IPS-18a (cell line): ENCODE measurements around the gene SNTB2.
A peak's percentile ranks its signal among the peaks of the same experiment; 100 is the strongest.
"Not testable (repeated sequence)": the region's sequence is repeated elsewhere in the genome, so short reads cannot be mapped to it uniquely, and the experiment has no call there.

Experiments
- H3K27ac ChIP-seq: one replicate; pipeline ENCODE4 v1.5.1; 2013; ENCODE audit warnings: low read length
- H3K27me3 ChIP-seq: one replicate; pipeline ENCODE4 v1.6.1; 2013; ENCODE audit warnings: mild to moderate bottlenecking, low read length; ENCODE audit not compliant: control insufficient read depth, insufficient read depth
- H3K36me3 ChIP-seq: one replicate; pipeline ENCODE4 v1.6.1; 2013; ENCODE audit warnings: low read depth, low read length; ENCODE audit not compliant: control insufficient read depth
- H3K4me1 ChIP-seq: one replicate; pipeline ENCODE4 v1.6.1; 2013; ENCODE audit warnings: low read depth, low read length; ENCODE audit not compliant: control insufficient read depth
- H3K4me3 ChIP-seq: one replicate; pipeline ENCODE4 v1.5.1; 2013; ENCODE audit warnings: low read length
- H3K9ac ChIP-seq: one replicate; pipeline ENCODE4 v1.6.1; 2013; ENCODE audit warnings: mild to moderate bottlenecking, low read length, moderate library complexity
- H3K9me3 ChIP-seq: one replicate; pipeline ENCODE4 v1.6.1; 2013; ENCODE audit warnings: low read depth, low read length; ENCODE audit not compliant: control insufficient read depth

Gene SNTB2

DNA sequence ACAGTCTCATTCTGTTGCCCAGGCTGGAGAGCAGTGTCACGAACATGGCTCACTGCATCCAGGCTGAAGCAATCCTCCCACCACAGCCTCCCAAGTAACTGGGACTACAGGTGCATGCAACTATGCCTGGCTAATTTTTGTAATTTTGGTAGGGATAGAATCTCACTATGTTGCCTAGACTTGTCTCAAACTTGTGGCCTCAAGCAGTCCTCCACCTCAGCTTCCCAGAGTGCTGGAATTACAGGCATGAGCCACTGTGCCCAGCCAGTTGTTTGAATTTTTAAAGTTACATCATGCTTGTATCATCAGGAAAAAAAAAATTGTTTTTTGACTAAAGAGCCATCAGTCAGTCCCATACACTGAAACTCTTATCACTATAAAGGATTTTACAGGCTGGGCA, 107.1 kb downstream of the SNTB2 start:
- Histone ChIP-seq H3K4me3 (no peak overlapping the region), H3K9ac (no peak overlapping the region), H3K36me3 (no peaks in the 10 kb centered on the region), H3K27me3 (no peaks in the 10 kb centered on the region), H3K9me3 (no peaks in the 10 kb centered on the region), H3K27ac (no peak overlapping the region), H3K4me1 (no peaks in the 10 kb centered on the region)

DNA sequence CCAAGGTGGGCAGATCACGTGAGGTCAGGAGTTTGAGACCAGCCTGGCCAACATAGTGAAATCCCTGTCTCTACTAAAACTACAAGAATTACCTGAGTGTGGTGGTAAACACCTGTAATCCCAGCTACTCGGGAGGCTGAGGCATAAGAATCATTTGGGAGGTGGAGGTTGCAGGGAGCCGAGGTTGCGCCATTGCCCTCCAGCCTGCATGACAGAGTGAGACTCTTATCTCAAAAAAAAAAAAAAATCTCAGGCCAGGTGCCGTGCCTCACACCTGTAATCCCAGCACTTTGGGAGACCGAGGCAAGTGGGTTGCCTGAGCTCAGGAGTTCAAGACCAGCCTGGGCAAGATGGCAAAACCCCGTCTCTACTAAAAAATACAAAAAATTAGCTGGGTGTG, 109.8 kb downstream of the SNTB2 start:
- H3K9ac ChIP-seq, H3K36me3 ChIP-seq, H3K27me3 ChIP-seq, H3K27ac ChIP-seq, H3K9me3 ChIP-seq, H3K4me1 ChIP-seq, H3K4me3 ChIP-seq: not testable (repeated sequence)

DNA sequence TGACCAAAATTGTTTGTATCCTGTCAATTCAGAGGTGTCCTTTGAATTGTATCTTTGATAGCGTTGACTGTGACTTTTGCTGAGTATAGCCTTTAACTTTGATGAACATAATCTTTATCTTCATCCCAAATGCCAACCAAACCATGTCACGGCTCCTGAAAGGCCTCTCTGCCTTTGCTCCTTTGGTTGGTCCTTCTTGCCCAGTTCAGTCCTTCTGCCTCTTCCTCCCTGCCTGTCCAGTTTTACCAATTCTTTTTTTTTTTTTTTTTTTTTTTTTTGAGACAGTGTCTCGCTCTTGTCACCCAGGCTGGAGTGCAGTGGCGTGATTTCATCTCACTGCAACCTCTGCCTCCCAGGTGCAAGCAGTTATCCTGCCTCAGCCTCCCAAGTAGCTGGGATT, 111.3 kb downstream of the SNTB2 start:
- H3K36me3 ChIP-seq = peaks cover 8% of the 10 kb centered on the region
- no peak overlapping the region for H3K9ac ChIP-seq
- H3K4me1 ChIP-seq = no peaks in the 10 kb centered on the region
- no peaks in the 10 kb centered on the region for H3K9me3 ChIP-seq
- H3K4me3 ChIP-seq = no peak overlapping the region
- H3K27ac ChIP-seq = no peak overlapping the region
- H3K27me3 ChIP-seq = no peaks in the 10 kb centered on the region

DNA sequence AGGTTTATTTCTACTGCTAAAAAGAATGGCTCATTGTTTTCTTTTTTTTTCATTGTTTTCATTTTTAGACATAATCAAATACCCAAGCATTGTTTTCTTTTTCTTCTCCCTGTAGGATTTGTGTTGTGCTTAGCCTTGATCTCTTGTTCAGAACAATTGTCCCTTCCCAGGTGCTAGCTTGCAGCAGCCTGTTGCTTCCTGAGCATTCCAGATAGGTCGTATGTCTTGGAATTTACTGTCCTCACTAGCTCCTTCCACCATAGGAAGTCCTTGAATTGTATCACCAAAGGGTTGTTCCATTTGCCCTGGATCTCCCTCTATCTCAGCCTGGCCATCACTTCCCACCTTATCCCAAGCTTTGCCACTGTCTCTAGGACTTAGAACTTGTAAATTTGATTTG, 114.2 kb downstream of the SNTB2 start:
- Histone ChIP-seq H3K4me3 (no peak overlapping the region), H3K4me1 (no peaks in the 10 kb centered on the region)

DNA sequence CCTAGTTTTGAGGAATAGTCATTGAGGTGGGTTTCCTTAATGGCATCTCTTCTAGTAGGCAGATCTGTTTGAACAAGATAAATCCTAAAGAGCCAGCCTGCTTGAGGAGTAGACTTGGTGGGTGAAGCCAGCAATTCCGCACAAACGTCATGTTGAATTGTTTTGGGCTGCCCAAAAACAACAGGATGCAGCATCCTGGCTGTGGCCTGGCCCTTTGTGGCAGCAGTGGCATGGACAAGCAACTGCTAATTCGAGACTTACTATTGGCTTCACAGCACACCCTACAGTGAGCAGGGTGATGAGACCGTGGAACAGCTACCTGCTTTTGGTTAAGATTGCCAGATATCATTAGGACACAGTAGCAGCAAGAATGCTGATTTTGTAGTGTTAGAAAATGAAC, 114.9 kb downstream of the SNTB2 start:
- Histone ChIP-seq H3K27ac (no peak overlapping the region), H3K27me3 (no peaks in the 10 kb centered on the region), H3K4me3 (no peak overlapping the region), H3K9ac (no peak overlapping the region), H3K4me1 (no peaks in the 10 kb centered on the region), H3K9me3 (no peaks in the 10 kb centered on the region), H3K36me3 (peaks cover 12% of the 10 kb centered on the region)

More for the DNA sequence above, 114.2 kb downstream of the SNTB2 start:
- peaks cover 12% of the 10 kb centered on the region for H3K36me3 ChIP-seq
- H3K27ac ChIP-seq = no peak overlapping the region
- no peaks in the 10 kb centered on the region for H3K27me3 ChIP-seq
- H3K9me3 ChIP-seq = no peaks in the 10 kb centered on the region
- H3K9ac ChIP-seq = no peak overlapping the region

DNA sequence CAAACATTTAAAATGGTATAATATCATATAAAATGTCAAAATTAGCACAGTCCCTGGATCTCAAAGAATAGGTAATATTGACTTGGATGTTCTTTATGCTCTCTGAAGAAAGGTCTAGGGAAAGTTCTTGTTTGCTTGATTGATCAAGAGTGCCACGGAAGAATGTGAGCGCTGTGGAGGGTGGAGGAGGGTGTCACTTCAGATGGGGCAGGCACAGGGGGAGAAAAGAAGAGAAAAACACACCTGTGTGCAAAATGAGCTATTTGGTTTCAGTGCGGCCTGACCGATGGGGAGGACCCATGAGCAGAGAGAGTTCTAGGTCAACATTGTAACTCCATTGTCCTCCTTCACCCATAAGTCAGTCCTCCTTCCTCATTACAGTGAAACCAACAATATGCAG, 115.3 kb downstream of the SNTB2 start:
- Histone ChIP-seq H3K9ac (no peak overlapping the region), H3K4me1 (no peaks in the 10 kb centered on the region), H3K27me3 (no peaks in the 10 kb centered on the region), H3K4me3 (no peak overlapping the region), H3K27ac (no peak overlapping the region), H3K36me3 (peaks cover 12% of the 10 kb centered on the region), H3K9me3 (no peaks in the 10 kb centered on the region)

DNA sequence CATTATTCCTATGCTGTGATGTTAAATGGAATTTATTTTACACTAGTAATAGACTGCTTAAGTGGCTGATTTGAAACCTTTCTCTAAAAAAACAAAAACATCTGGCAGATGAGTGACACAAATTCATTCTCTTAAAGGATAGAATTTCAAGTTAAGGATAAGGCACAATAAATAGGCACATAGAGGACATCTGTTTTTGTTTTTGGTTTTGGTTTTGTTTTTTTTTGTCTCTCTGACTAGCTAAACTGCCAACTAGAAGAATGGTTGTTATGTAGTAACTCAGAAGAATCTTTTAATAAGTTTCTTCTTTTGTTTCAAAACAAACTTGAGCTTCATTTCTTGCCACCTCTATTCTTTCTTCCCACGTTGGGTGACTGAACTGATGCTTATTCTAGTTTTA, 119.1 kb downstream of the SNTB2 start:
- H3K4me1 ChIP-seq = no peaks in the 10 kb centered on the region
- H3K27ac ChIP-seq = no peak overlapping the region
- H3K27me3 ChIP-seq = no peaks in the 10 kb centered on the region

DNA sequence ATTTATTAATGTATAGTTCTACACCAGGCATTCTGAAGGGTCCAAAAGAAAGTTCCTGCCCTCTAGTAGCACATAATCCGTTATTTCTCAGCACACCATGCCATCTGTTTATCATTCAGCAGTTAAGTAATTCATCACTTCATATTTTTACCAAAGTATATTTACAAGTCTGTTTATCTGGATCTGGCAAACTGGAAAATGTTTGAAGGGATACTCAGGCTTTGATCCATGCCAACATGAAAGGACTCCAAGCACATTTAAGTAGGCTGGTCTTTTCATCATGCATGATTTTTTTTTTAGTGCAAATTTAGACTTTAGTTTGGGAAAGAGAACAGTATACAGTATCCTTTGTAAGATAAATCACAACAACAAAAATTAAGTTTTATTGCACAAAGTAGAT, 120.1 kb downstream of the SNTB2 start:
- no peak overlapping the region for H3K27ac ChIP-seq
- no peak overlapping the region for H3K9ac ChIP-seq
- H3K36me3 ChIP-seq = peaks cover 4% of the 10 kb centered on the region
- H3K4me1 ChIP-seq = peaks cover under 1% of the 10 kb centered on the region
- no peaks in the 10 kb centered on the region for H3K27me3 ChIP-seq
- H3K4me3 ChIP-seq = no peak overlapping the region
- no peaks in the 10 kb centered on the region for H3K9me3 ChIP-seq

More for the DNA sequence above, 119.1 kb downstream of the SNTB2 start:
- Histone ChIP-seq H3K4me3 (no peak overlapping the region), H3K36me3 (peaks cover 8% of the 10 kb centered on the region), H3K9ac (no peak overlapping the region), H3K9me3 (no peaks in the 10 kb centered on the region)

DNA sequence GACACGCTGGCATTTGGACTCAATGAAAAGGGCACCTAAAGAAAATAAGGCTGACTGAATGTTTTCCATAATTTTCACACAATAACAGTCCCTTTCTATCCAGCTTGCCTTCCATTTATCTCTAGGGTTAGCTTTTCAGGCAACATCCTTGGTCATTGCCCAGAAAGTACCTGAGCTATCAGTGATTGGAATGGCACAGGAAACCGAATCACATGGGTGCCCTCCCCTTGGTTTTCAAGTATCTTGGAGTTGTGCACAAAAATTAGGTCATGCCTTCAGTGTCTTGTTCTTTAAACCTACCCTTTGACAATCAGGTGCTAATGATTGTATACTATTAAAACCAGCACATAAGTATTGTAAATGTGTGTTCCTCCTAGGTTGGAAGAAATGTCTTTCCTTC, 120.9 kb downstream of the SNTB2 start:
- H3K27me3 ChIP-seq = no peaks in the 10 kb centered on the region
- H3K36me3 ChIP-seq = peaks cover 4% of the 10 kb centered on the region
- no peak overlapping the region for H3K9ac ChIP-seq
- H3K4me1 ChIP-seq = peaks cover 3% of the 10 kb centered on the region
- no peaks in the 10 kb centered on the region for H3K9me3 ChIP-seq
- H3K4me3 ChIP-seq = no peak overlapping the region
- H3K27ac ChIP-seq = no peak overlapping the region

DNA sequence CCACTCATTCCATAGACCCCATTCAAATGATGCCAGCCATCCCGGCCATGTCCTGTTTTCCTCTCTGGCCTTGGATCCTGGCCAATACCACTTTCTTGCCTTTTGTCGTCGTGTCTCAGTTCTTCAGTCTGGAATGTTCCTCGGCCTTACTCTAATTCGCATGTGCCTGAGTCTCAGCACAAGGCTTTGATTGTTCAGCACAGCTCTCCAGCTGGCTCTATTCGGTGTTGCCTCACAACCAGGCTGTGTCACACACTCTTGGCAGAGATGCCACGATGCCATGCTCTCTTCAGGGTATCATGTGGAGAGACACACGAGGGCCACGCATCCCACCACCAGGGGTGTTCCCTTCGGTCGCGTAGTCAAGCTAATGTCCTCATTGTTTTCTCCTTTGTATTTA, 122.4 kb downstream of the SNTB2 start:
- H3K4me3 ChIP-seq = no peak overlapping the region
- H3K9me3 ChIP-seq = no peaks in the 10 kb centered on the region
- H3K27ac ChIP-seq = no peak overlapping the region
- peaks cover 5% of the 10 kb centered on the region for H3K36me3 ChIP-seq
- H3K27me3 ChIP-seq = no peaks in the 10 kb centered on the region
- no peak overlapping the region for H3K9ac ChIP-seq
- peaks cover 3% of the 10 kb centered on the region for H3K4me1 ChIP-seq

DNA sequence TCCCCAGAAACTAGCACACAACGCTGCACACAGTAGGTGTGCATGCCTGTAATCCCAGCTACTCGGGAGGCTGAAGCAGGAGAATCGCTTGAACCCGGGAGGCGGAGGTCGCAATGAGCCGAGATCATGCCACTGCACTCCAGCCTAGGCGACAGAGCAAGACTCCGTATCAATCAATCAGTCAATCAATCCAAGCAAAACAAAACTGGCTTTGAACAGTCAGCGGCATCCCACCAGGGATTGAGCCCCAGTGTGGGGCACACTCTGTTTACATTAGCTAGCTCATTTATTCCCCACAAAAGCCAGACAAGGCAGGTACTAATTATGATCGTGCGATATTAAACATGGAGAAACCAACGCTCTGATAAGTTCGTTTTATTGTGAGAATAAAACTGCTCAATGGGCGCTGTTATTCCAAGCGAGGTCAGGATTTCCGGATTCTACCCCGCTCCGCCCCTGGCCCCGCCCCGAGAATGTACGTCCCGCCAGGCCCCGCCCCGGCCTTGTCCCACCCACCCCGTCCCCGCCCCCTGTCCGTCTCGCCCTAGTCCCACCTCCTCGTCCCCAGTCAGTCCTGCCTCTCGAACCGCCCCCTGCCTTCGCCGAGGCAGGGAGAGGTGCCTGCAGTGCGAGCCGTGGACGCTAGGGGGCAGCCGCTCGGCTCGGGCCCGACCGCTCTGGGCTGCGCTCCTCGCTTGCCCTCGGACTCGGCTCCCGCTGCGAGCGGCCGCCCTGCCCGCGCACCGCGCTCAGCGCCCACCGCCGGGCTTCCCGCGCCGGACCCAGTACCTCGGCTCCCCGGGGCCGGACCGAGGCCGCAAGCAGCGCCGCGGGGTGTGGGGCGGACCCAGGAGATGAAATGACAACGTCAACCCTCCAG, 123.9 kb downstream of the SNTB2 start, which contains the start of gene VPS4A:
TSS of gene VPS4A (plus strand) at position 698 of the 880 bp plus-strand sequence. CDS start at position 860, 162 bp downstream.
- Histone ChIP-seq H3K9ac (peak within 1 kb of the TSS; percentile 65), H3K27me3 (no peaks in the 10 kb centered on the region), H3K27ac (no peak within 1 kb of the TSS), H3K4me3 (peak within 1 kb of the TSS; percentile 89), H3K4me1 (peaks cover 3% of the 10 kb centered on the region), H3K36me3 (peaks cover 5% of the 10 kb centered on the region), H3K9me3 (no peaks in the 10 kb centered on the region)
